Peyer's patch (tissue), 4 donors: ENCODE measurements around the gene TLR9. TPM values are rescaled to one million over a fixed set of nuclear protein-coding genes. Genes with fewer than 3 reads are reported as not detected.
A peak's percentile ranks its signal among the peaks of the same experiment; 100 is the strongest.

ENCODE experiments used
- DNase-seq, 3 donors: peaks; one replicate each; pipeline ENCODE4 v3.0.0-alpha.2; 2017 to 2019
- H3K27ac ChIP-seq, 4 donors: fragments of 200-600 bp; sonication (generic); one replicate each; pipeline ENCODE4 v1.5.1; 2016 to 2019
- H3K27me3 ChIP-seq, 2 donors: fragments of 200-600 bp; sonication (generic); one replicate each; pipeline ENCODE4 v1.5.1; 2019
- H3K36me3 ChIP-seq, 3 donors: fragments of 200-600 bp; sonication (generic); one replicate each; pipeline ENCODE4 v1.5.1; 2016 to 2019
- H3K4me1 ChIP-seq, 4 donors: fragments of 200-600 bp; sonication (generic); one replicate each; pipeline ENCODE4 v1.5.1; 2016 to 2019
- H3K4me3 ChIP-seq, 4 donors: fragments of 200-600 bp; sonication (generic); 1 replicate in 3 of 4; 2 replicates in 1 of 4; pipeline ENCODE4 v1.5.1; 2016 to 2019; ENCODE audit warnings: mild to moderate bottlenecking in 1 of 4
- H3K9me3 ChIP-seq, 4 donors: fragments of 200-600 bp; sonication (generic); one replicate each; pipeline ENCODE4 v1.5.1; 2016 to 2019; ENCODE audit warnings: mild to moderate bottlenecking in 1 of 4
- POLR2A ChIP-seq, 2 donors: fragments of 450-650 bp; IDR thresholded peaks; one replicate each; pipeline ENCODE4 v1.5.1; 2017; ENCODE audit warnings: antibody characterized with exemption in 2 of 2, mild to moderate bottlenecking in 2 of 2, moderate library complexity in 2 of 2
- total RNA-seq, 4 donors: library from RNA; depleted of rRNA; stranded (reverse); fragments of >200 nt; gene quantifications; one replicate each; pipeline ENCODE4 v1.1.0, GENCODE V29; 2016
- TF ChIP-seq, protein P1 (sequence below), 6 experiments: fragments of 450-650 bp in 4 of 6; fragments of 200-600 bp in 2 of 6; sonication (generic) in 1 of 6; IDR thresholded peaks; one replicate each; pipeline ENCODE4 v1.5.1; 2017 to 2019; ENCODE audit warnings: antibody characterized with exemption in 6 of 6, mild to moderate bottlenecking in 3 of 6, moderate library complexity in 1 of 6

TLR9 gene
- total RNA-seq, 4 donors from 2014 or later: 0.27 to 1.7 TPM; not detected in 2

DNA sequence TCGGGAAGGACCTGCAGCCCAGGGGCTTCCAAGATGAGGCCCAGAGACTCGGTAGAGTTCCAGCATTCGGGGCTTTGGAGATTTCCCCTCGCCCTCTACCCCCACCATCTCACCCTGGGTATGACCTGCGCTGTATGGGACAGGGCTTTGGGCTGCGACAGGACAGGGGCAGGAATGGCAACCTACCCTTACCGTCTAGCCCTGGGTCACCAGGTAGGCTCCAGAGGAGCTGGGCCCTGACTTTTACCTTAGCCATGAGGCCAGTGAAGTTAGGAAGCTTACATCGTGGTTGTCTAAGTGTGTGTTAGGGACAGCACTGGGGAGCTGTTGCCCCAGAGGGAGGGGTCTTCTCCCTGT lies 20.8 kb upstream of the TLR9 start:
- TF ChIP-seq POLR2A (IDR thresholded peaks at IDR 0.05): no peak
- TF ChIP-seq, protein P1, sequence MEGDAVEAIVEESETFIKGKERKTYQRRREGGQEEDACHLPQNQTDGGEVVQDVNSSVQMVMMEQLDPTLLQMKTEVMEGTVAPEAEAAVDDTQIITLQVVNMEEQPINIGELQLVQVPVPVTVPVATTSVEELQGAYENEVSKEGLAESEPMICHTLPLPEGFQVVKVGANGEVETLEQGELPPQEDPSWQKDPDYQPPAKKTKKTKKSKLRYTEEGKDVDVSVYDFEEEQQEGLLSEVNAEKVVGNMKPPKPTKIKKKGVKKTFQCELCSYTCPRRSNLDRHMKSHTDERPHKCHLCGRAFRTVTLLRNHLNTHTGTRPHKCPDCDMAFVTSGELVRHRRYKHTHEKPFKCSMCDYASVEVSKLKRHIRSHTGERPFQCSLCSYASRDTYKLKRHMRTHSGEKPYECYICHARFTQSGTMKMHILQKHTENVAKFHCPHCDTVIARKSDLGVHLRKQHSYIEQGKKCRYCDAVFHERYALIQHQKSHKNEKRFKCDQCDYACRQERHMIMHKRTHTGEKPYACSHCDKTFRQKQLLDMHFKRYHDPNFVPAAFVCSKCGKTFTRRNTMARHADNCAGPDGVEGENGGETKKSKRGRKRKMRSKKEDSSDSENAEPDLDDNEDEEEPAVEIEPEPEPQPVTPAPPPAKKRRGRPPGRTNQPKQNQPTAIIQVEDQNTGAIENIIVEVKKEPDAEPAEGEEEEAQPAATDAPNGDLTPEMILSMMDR (IDR thresholded peaks at IDR 0.05): no peak
- no peaks in the 10 kb centered on the region for H3K27me3 ChIP-seq
- peak overlapping the region; percentile 47 to 77 (median 62) for H3K4me3 ChIP-seq
- H3K9me3 ChIP-seq: no peaks in the 10 kb centered on the region
- peak overlapping the region; percentile 82 to 90 (median 88) for H3K27ac ChIP-seq
- H3K36me3 ChIP-seq: peaks cover 0 to 12% (median 0%) of the 10 kb centered on the region in 3 donors
- peaks cover 3 to 19% (median 10%) of the 10 kb centered on the region in 4 donors for H3K4me1 ChIP-seq
- DNase-seq: no peak

DNA sequence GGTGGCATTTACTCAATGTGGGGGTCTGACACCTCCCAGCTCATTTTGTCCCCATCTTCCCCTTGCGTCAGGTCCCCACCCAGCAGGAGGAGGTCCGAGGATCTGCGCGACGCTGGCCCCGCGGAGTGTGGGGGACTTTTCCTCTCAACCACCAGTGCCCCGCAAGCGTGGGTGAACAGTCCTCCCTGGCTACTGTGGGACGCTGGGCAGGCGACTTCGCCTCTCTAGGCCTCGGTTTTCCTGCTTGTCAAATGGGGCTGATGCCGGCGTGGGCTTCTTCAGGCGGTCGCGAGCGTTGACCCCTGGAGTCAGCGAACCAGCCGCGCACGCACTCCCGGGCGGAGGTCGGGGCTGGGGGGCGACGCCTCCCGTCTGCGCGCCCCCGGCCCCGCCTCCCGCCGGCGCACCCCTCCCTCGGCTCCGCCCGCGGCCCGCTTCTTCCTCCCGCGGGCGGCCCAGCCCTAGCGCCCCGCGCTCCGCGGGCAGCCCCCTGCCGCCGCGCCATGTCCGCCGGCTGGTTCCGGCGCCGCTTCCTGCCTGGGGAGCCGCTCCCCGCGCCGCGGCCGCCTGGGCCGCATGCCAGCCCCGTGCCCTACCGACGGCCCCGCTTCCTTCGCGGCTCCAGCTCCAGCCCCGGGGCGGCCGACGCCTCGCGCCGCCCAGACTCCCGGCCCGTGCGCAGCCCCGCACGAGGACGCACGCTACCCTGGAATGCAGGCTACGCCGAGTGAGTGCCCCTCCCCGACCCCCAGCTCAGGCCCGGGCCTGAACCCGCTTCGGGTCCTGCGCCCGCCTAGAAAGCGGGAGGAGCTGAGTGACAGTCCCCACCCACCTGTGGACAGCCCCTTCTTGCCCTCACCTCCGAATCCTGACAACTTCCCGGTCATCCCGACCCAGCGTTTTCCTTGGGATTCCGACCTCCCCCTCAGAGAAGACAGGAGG lies 20.1 kb upstream of the TLR9 start, which contains the start of gene PPM1M:
PPM1M (plus strand) TSS at position 438 of the 942 bp plus-strand sequence; CDS start at position 504, 66 bp downstream.
- no peaks in the 10 kb centered on the region for H3K27me3 ChIP-seq
- peak within 1 kb of the TSS; percentile 47 to 77 (median 62) for H3K4me3 ChIP-seq
- peaks cover 3 to 19% (median 11%) of the 10 kb centered on the region in 4 donors for H3K4me1 ChIP-seq
- peak within 1 kb of the TSS; percentile 82 to 90 (median 88) for H3K27ac ChIP-seq
- DNase-seq: peak; percentile 53 to 76 (median 72)
- peaks cover 0 to 5% (median 0%) of the 10 kb centered on the region in 3 donors for H3K36me3 ChIP-seq
- TF ChIP-seq, protein P1 (IDR thresholded peaks at IDR 0.05): no peak
- TF ChIP-seq POLR2A (IDR thresholded peaks at IDR 0.05): peak; percentile 14 to 17
- H3K9me3 ChIP-seq: no peaks in the 10 kb centered on the region

DNA sequence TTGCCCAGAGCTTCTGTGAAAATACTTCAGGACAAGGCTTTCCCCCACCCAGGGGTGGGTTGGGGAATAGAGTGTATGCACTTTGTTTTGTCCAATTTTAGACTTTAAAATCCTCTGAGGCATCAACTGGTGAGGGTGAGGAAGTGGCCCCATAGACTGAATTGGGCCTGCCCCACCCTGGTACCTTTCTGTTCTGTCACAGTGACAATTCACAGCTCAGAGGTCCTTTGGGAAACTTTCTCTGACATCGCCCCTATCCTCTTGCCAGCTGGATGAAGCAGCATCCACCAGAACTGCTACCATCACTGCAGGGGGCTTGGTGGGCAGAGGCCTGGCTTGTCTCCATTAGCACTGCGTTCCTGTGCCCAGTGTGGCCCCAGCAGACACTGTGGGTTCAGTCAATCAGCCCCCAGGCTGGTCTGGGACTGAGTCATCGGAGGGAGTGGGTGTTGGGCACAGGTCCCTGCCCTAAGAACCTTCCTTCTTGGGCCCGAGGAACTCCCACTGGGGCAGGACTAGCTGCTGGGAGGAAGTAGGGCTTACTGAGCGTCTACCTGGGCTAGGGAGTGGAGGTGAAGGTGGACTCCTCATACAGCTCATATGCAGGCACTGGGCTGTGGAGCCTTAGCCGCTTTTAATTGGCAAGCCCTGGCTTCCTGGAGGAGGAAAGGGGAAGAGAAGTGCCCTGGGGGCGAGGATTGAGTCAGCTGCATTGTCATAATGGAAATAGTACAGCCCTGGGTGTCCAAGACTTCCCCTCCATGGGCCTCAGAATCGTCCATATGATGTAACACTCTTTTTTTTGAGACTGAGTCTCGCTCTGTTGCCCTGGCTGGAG lies 18.6 kb upstream of the TLR9 start:
- peak overlapping the region; percentile 82 to 90 (median 88) for H3K27ac ChIP-seq
- no peaks in the 10 kb centered on the region for H3K9me3 ChIP-seq
- H3K36me3 ChIP-seq: no peaks in the 10 kb centered on the region
- H3K27me3 ChIP-seq: no peaks in the 10 kb centered on the region
- TF ChIP-seq POLR2A (IDR thresholded peaks at IDR 0.05): no peak
- TF ChIP-seq, protein P1 (IDR thresholded peaks at IDR 0.05): no peak
- no peak overlapping the region for H3K4me3 ChIP-seq
- DNase-seq: peak; percentile 35 to 55 (median 55)
- H3K4me1 ChIP-seq: peaks cover 3 to 27% (median 17%) of the 10 kb centered on the region in 4 donors

DNA sequence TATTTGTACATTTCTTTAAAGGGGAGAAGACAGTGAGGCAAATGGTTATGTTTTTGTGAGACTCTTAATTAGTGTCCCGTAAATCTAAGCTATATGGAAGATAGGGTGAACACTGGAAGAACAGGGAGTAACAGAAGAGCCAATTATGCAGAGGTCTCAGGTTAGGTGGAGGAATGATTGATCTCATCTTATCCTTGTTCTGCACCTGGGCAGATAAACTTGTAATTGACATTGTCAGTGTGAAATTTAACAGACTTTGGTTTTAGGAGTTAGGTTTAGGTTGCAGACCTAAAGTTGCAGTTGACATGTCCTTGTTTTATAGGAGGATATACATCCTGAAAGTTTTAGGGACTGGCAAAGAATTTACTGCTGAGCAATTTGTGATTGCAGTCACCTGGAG lies 16.6 kb upstream of the TLR9 start:
- no peak for DNase-seq
- H3K27me3 ChIP-seq: no peaks in the 10 kb centered on the region
- no peak overlapping the region for H3K4me3 ChIP-seq
- H3K36me3 ChIP-seq: no peaks in the 10 kb centered on the region
- peaks cover 3 to 39% (median 26%) of the 10 kb centered on the region in 4 donors for H3K4me1 ChIP-seq
- TF ChIP-seq, protein P1 (IDR thresholded peaks at IDR 0.05): no peak
- TF ChIP-seq POLR2A (IDR thresholded peaks at IDR 0.05): no peak
- no peak overlapping the region for H3K27ac ChIP-seq
- H3K9me3 ChIP-seq: no peaks in the 10 kb centered on the region

DNA sequence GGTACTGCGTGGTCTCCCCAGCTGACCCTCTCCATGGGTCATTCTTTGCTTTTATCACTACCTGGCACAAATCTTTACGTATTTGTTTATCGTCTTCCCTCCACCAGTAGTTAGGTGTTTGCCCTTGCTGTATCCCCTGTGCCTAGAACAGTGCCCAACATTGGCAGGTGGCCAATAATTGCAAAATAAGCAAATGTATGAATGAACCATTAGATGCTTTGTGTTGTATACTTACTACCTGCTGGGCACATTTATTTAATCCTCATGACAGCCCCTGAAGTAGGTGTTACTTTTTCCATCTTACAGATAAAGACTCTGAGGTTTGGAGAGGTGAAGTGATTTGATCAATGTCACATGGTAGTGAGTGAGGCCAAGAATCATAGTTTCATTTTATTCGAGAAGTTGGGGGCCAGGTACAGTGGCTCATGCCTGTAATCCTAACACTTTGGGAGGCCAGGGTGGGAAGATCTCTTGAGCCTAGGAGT lies 15.5 kb upstream of the TLR9 start:
- Histone ChIP-seq H3K4me3 (no peak overlapping the region), H3K4me1 (peaks cover 3 to 48% (median 20%) of the 10 kb centered on the region in 4 donors), H3K27ac (no peak overlapping the region), H3K27me3 (no peaks in the 10 kb centered on the region), H3K36me3 (no peaks in the 10 kb centered on the region), H3K9me3 (no peaks in the 10 kb centered on the region)
- TF ChIP-seq, protein P1 (IDR thresholded peaks at IDR 0.05): no peak
- no peak for TF ChIP-seq POLR2A (IDR thresholded peaks at IDR 0.05)
- DNase-seq: no peak
